Measurements from ENCODE around the gene ITGB1. TPM values are rescaled to one million over a fixed set of nuclear protein-coding genes. Genes with fewer than 3 reads are reported as not detected.
A peak's percentile ranks its signal among the peaks of the same experiment; 100 is the strongest.
"Not testable (repeated sequence)": the region's sequence is repeated elsewhere in the genome, so short reads cannot be mapped to it uniquely, and the experiment has no call there.

The ITGB1 gene
- total RNA-seq (ENCODE audit: unreplicated experiment), result 263 TPM
- long read RNA-seq, transcript ITGB1-201 (16 exons, 3,640 nt), result major isoform, 44 of 72 reads
- long read RNA-seq, partial matches to known transcripts, result 21 of 72 reads
- long read RNA-seq, other reads (novel, unspliced or antisense), result 7 of 72 reads

DNA sequence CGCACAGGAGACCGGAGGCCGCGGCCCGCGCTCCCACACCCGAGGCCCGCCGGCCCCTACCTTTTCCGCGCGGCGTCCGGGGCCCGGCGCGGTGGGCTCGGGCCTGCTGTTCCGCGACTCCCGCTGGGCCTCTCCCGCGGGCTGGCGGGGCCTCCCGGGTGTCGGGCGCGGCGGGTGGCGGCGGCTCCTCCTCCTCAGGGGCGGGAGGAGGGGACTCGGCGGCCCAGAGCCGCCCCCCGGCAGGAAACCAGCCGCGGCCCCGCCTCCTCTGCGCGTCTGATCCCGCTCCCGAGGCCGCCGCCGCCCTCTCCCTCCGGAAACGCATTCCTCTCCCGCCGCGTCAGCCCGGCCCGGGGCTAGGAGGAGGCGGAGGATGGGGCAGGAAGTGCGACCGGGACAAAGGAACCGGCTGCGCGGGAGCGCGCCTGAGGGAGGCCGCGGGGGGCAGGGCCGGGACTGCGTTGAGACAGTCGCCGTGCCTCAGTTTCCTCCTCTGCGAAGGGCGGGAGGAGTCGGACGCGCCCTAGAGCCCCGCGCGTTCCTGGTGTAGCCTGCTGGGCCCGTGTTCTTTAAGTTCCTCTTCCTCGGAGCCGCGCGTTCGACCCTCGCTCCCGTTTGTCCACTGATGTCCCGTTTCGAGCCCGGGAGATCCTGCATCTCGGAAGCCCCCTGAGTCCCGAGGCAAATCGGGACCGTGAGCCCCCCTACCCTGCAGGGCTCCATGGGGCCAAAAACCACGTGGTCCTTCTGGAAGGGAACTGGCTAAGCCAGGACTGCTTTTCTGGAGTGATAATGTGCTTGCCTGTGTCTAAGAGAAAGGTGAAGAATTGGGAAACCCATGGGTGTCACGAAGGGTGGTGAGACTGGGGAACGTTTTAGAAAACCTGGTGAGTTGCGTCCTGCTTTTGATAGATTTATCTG, at the start of gene ITGB1:
TSS of gene ITGB1 (minus strand) at position 146 of the 921 bp plus-strand sequence. CDS start 22,672 bp downstream, outside the sequence.
- Mint-ChIP-seq H3K4me1 (ENCODE audit: low read depth, unreplicated experiment) (peaks cover 30% of the 10 kb centered on the region), H3K36me3 (ENCODE audit: unreplicated experiment) (no peaks in the 10 kb centered on the region), H3K4me3 (ENCODE audit: unreplicated experiment) (peak within 1 kb of the TSS; percentile 97), H3K27me3 (ENCODE audit: unreplicated experiment) (peaks cover 8% of the 10 kb centered on the region), H3K27ac (ENCODE audit: unreplicated experiment) (peak within 1 kb of the TSS; percentile 99), H3K9me3 (ENCODE audit: unreplicated experiment) (peaks cover 12% of the 10 kb centered on the region)
- peak; percentile 98 for DNase-seq
- TF ChIP-seq, protein P1, sequence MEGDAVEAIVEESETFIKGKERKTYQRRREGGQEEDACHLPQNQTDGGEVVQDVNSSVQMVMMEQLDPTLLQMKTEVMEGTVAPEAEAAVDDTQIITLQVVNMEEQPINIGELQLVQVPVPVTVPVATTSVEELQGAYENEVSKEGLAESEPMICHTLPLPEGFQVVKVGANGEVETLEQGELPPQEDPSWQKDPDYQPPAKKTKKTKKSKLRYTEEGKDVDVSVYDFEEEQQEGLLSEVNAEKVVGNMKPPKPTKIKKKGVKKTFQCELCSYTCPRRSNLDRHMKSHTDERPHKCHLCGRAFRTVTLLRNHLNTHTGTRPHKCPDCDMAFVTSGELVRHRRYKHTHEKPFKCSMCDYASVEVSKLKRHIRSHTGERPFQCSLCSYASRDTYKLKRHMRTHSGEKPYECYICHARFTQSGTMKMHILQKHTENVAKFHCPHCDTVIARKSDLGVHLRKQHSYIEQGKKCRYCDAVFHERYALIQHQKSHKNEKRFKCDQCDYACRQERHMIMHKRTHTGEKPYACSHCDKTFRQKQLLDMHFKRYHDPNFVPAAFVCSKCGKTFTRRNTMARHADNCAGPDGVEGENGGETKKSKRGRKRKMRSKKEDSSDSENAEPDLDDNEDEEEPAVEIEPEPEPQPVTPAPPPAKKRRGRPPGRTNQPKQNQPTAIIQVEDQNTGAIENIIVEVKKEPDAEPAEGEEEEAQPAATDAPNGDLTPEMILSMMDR (IDR thresholded peaks at IDR 0.05; ENCODE audit: partially characterized antibody, unreplicated experiment), result no peak

- H3K4me3 Mint-ChIP-seq (ENCODE audit: unreplicated experiment), result no peak overlapping the region
- H3K9me3 Mint-ChIP-seq (ENCODE audit: unreplicated experiment), result peaks cover 3% of the 10 kb centered on the region
- DNase-seq, result no peak
- TF ChIP-seq, protein P1 (IDR thresholded peaks at IDR 0.05; ENCODE audit: partially characterized antibody, unreplicated experiment), result no peak
- H3K27me3 Mint-ChIP-seq (ENCODE audit: unreplicated experiment), result no peaks in the 10 kb centered on the region
- H3K4me1 Mint-ChIP-seq (ENCODE audit: low read depth, unreplicated experiment), result peaks cover 25% of the 10 kb centered on the region
- H3K27ac Mint-ChIP-seq (ENCODE audit: unreplicated experiment), result no peak overlapping the region
- H3K36me3 Mint-ChIP-seq (ENCODE audit: unreplicated experiment), result no peaks in the 10 kb centered on the region
Observed at GRCh38 chr10:33006342-33006887, 48.4 kb upstream of the ITGB1 start.

- DNase-seq, result peak; percentile 71
- peaks cover 22% of the 10 kb centered on the region for H3K4me1 Mint-ChIP-seq (ENCODE audit: low read depth, unreplicated experiment)
- no peak overlapping the region for H3K27ac Mint-ChIP-seq (ENCODE audit: unreplicated experiment)
- TF ChIP-seq, protein P1 (IDR thresholded peaks at IDR 0.05; ENCODE audit: partially characterized antibody, unreplicated experiment), result no peak
- peak overlapping the region; percentile 41 for H3K4me3 Mint-ChIP-seq (ENCODE audit: unreplicated experiment)
- no peaks in the 10 kb centered on the region for H3K9me3 Mint-ChIP-seq (ENCODE audit: unreplicated experiment)
- no peaks in the 10 kb centered on the region for H3K36me3 Mint-ChIP-seq (ENCODE audit: unreplicated experiment)
- H3K27me3 Mint-ChIP-seq (ENCODE audit: unreplicated experiment), result no peaks in the 10 kb centered on the region
Observed at GRCh38 chr10:33005322-33006301, 47.6 kb upstream of the ITGB1 start.

- DNase-seq, result no peak
- Mint-ChIP-seq H3K36me3 (ENCODE audit: unreplicated experiment) (no peaks in the 10 kb centered on the region), H3K27ac (ENCODE audit: unreplicated experiment) (no peak overlapping the region), H3K9me3 (ENCODE audit: unreplicated experiment) (no peaks in the 10 kb centered on the region), H3K27me3 (ENCODE audit: unreplicated experiment) (no peaks in the 10 kb centered on the region), H3K4me3 (ENCODE audit: unreplicated experiment) (no peak overlapping the region), H3K4me1 (ENCODE audit: low read depth, unreplicated experiment) (peaks cover 9% of the 10 kb centered on the region)
- TF ChIP-seq, protein P1 (IDR thresholded peaks at IDR 0.05; ENCODE audit: partially characterized antibody, unreplicated experiment), result no peak
Observed at GRCh38 chr10:33001908-33002492, 44.0 kb upstream of the ITGB1 start.

- not testable (repeated sequence) for H3K27ac Mint-ChIP-seq (ENCODE audit: unreplicated experiment)
Observed at GRCh38 chr10:32998060-32998581, 40.1 kb upstream of the ITGB1 start.

More at GRCh38 chr10:32998060-32998581, 40.1 kb upstream of the ITGB1 start:
- not testable (repeated sequence) for H3K9me3 Mint-ChIP-seq (ENCODE audit: unreplicated experiment); H3K27me3 Mint-ChIP-seq (ENCODE audit: unreplicated experiment); DNase-seq; H3K36me3 Mint-ChIP-seq (ENCODE audit: unreplicated experiment); H3K4me1 Mint-ChIP-seq (ENCODE audit: low read depth, unreplicated experiment); H3K4me3 Mint-ChIP-seq (ENCODE audit: unreplicated experiment)
